ENCODE data around the gene ALK.

DNA sequence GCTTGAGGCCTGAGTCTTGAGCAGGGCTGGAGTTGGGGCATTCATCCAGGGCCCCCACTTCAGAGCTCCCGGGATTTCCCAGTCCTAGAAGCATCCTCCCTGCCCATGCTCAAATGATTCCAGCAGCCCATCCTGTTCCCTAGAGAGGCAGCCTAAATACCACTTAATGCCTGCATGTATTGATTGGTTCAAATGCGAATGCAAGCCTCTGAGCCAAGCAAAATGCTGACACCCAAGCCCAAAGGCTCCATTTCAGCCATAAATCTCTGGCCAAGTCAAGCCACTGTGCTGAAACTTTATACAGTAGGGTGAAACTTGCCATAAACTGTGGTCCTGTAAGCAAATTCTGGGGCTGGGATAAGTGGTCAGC, 526.4 kb downstream of the ALK start:
- TF ChIP-seq CTCF (IDR thresholded peaks at IDR 0.05): no peak
- TF ChIP-seq POLR2A (IDR thresholded peaks at IDR 0.05): no peak
